Measurements from ENCODE around the gene LIMA1. TPM values are rescaled to one million over a fixed set of nuclear protein-coding genes. Genes with fewer than 3 reads are reported as not detected.

Gene LIMA1
- total and polyA plus RNA-seq, 2 of the 4 experiments (the other 2 are of a cell fraction): 126 to 163 TPM

- WGBS, 2 experiments (ENCODE audit: extremely low coverage in 2 of 2, insufficient read length in 1 of 2): 91% methylated on average over 5 of the region's 5 CpGs; no CpG with 5 or more reads in 1 of the 2 experiments
- in situ Hi-C loops (cut with MboI; ENCODE audit: low sequenced_read_pairs): no loop called here
Observed at GRCh38 chr12:50184261-50184660, 99.1 kb downstream of the LIMA1 start.

More at GRCh38 chr12:50184261-50184660, 99.1 kb downstream of the LIMA1 start:
- H2AK9ac ChIP-seq (replicated peaks; ENCODE audit: low read depth, low read length, poor library complexity): no peak overlapping the region
- peaks cover 29% of the 10 kb centered on the region for H3K4me1 ChIP-seq (ENCODE audit: control insufficient read depth, insufficient read depth, low read length)
- no peak overlapping the region for H3K27ac ChIP-seq (ENCODE audit: insufficient read depth, low read length)
- no peak overlapping the region for H4K5ac ChIP-seq (ENCODE audit: low read depth, low read length)
- H3K9ac ChIP-seq (ENCODE audit: low read depth, low read length): no peak overlapping the region
- H3K14ac ChIP-seq (replicated peaks; ENCODE audit: low read depth, low read length): no peak overlapping the region
- ChIA-PET POLR2A (ENCODE audit: unreplicated experiment) (interaction anchor here (0.6 kb wide), 1 partner anchor 74 kb away, joined by 3 read pairs; no protein-coding TSS in a partner anchor), CTCF (no interaction called here)
- H2BK20ac ChIP-seq (ENCODE audit: low read depth, low read length): no peak overlapping the region
- peaks cover 25% of the 10 kb centered on the region for H3K9me1 ChIP-seq (ENCODE audit: insufficient read depth, low read length)
- peaks cover 22 to 60% of the 10 kb centered on the region in 2 experiments for H3K79me1 ChIP-seq (ENCODE audit: low read depth in 1 of 2, low read length in 2 of 2)
- H4K91ac ChIP-seq (ENCODE audit: insufficient read depth, low read depth, low read length): peak overlapping the region; percentile 51; the same call in 1 of the 2 replicates
- dilution Hi-C loops (cut with HindIII; ENCODE audit: low sequenced_read_pairs, unreplicated experiment): no loop called here
- BruUV-seq (replicated peaks): no TSS peak
- ATAC-seq (ENCODE audit: low read depth): no peak
- no peak overlapping the region for H3K4ac ChIP-seq (ENCODE audit: low read depth, low read length)
- no peak overlapping the region for H2BK120ac ChIP-seq (ENCODE audit: low read depth, low read length)
- 0 out of 2 replicates have a peak overlapping the region, but pooled peaks have one; percentile 33 for H2AK5ac ChIP-seq (ENCODE audit: low read depth, low read length)
- intact Hi-C loops (cut with micrococcal nuclease): no loop called here
- no peaks in the 10 kb centered on the region for H3K9me3 ChIP-seq (ENCODE audit: control insufficient read depth, insufficient read depth, low read length)
- no peak overlapping the region for H3K4me3 ChIP-seq (ENCODE audit: insufficient read depth, low read depth, low read length)
- no peak overlapping the region for H3K56ac ChIP-seq (ENCODE audit: extremely low read depth, insufficient read depth, low read length)
- no peak overlapping the region for H3K4me2 ChIP-seq (ENCODE audit: low read depth, low read length)
- no peak overlapping the region for H2AFZ ChIP-seq (replicated peaks; ENCODE audit: low read length, poor library complexity)
- H2BK15ac ChIP-seq (ENCODE audit: low read depth, low read length): no peak overlapping the region
- no peak overlapping the region for H3K18ac ChIP-seq (ENCODE audit: low read depth, low read length)
- H4K20me1 ChIP-seq (ENCODE audit: insufficient read depth, low read length): 0 out of 2 replicates have a peak, but pooled peaks cover 4% of the 10 kb centered on the region
- no peak overlapping the region for H4K8ac ChIP-seq (ENCODE audit: low read depth in 2 of 2, low read length in 2 of 2)
- no peak overlapping the region for H2BK5ac ChIP-seq (ENCODE audit: low read depth, low read length, poor library complexity, severe bottlenecking)
- H3K23ac ChIP-seq (ENCODE audit: low read depth, low read length): no peak overlapping the region
- DNase-seq: no peak
- no peaks in the 10 kb centered on the region for H3K27me3 ChIP-seq (ENCODE audit: control insufficient read depth, insufficient read depth, low read length)
- H3K36me3 ChIP-seq (ENCODE audit: control insufficient read depth, insufficient read depth, low read length): peaks cover 35% of the 10 kb centered on the region
- TF ChIP-seq RAD21 (IDR thresholded peaks at IDR 0.05; ENCODE audit: low read length) (no peak), MAZ (IDR thresholded peaks at IDR 0.05; ENCODE audit: borderline replicate concordance, low read depth, low read length) (no peak), BHLHE40 (IDR thresholded peaks at IDR 0.05; ENCODE audit: low read depth, low read length) (no peak), CHD1 (IDR thresholded peaks at IDR 0.05; ENCODE audit: low read depth, low read length) (no peak), MAFK (IDR thresholded peaks at IDR 0.05; ENCODE audit: low read depth, low read length) (no peak), RCOR1 (IDR thresholded peaks at IDR 0.05; ENCODE audit: insufficient replicate concordance, low read length) (no peak), CEBPB (IDR thresholded peaks at IDR 0.05; ENCODE audit: low read depth, low read length) (no peak), FOS (IDR thresholded peaks at IDR 0.05; ENCODE audit: low read depth, low read length) (no peak), USF2 (IDR thresholded peaks at IDR 0.05; ENCODE audit: low read depth, low read length) (no peak), POLR2A (IDR thresholded peaks at IDR 0.05; ENCODE audit: low read depth, low read length) (no peak), SMC3 (IDR thresholded peaks at IDR 0.05; ENCODE audit: low read depth, low read length) (no peak), MXI1 (IDR thresholded peaks at IDR 0.05; ENCODE audit: borderline replicate concordance, low read depth, low read length) (no peak), RFX5 (IDR thresholded peaks at IDR 0.05; ENCODE audit: low read depth, low read length) (no peak), NFE2L2 (IDR thresholded peaks at IDR 0.05; ENCODE audit: low read depth, low read length) (no peak)
- TF ChIP-seq, protein P1, sequence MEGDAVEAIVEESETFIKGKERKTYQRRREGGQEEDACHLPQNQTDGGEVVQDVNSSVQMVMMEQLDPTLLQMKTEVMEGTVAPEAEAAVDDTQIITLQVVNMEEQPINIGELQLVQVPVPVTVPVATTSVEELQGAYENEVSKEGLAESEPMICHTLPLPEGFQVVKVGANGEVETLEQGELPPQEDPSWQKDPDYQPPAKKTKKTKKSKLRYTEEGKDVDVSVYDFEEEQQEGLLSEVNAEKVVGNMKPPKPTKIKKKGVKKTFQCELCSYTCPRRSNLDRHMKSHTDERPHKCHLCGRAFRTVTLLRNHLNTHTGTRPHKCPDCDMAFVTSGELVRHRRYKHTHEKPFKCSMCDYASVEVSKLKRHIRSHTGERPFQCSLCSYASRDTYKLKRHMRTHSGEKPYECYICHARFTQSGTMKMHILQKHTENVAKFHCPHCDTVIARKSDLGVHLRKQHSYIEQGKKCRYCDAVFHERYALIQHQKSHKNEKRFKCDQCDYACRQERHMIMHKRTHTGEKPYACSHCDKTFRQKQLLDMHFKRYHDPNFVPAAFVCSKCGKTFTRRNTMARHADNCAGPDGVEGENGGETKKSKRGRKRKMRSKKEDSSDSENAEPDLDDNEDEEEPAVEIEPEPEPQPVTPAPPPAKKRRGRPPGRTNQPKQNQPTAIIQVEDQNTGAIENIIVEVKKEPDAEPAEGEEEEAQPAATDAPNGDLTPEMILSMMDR (conservative IDR thresholded peaks at IDR 0.05; ENCODE audit: low read depth, low read length): no peak
- TF ChIP-seq, protein P2, sequence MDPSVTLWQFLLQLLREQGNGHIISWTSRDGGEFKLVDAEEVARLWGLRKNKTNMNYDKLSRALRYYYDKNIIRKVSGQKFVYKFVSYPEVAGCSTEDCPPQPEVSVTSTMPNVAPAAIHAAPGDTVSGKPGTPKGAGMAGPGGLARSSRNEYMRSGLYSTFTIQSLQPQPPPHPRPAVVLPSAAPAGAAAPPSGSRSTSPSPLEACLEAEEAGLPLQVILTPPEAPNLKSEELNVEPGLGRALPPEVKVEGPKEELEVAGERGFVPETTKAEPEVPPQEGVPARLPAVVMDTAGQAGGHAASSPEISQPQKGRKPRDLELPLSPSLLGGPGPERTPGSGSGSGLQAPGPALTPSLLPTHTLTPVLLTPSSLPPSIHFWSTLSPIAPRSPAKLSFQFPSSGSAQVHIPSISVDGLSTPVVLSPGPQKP (IDR thresholded peaks at IDR 0.05; ENCODE audit: borderline replicate concordance, low read depth, low read length): no peak

All from IMR-90 (cell line).